Calu3 (cell line): ENCODE results near the gene RABEPK. TPM values are rescaled to one million over a fixed set of nuclear protein-coding genes. Genes with fewer than 3 reads are reported as not detected.
A peak's percentile ranks its signal among the peaks of the same experiment; 100 is the strongest.

ENCODE experiments used
- BruUV-seq: library from RNA; stranded (reverse); fragments of 400-500 nt; replicated peaks from 2 replicates; lab custom pipeline; 2021; lab: Mats Ljungman, UMichigan
- CTCF ChIA-PET: fragments of 300-600 bp; sonication (Branson Sonifier 250); formaldehyde crosslinking; loops from one replicate; lab custom pipeline; 2022; ENCODE audit warnings: antibody characterized with exemption; lab: Charles Lee
- DNase-seq: peaks from one replicate; pipeline ENCODE4 v3.0.0; 2022
- H3K27ac Mint-ChIP-seq: one replicate; pipeline ENCODE4 v1.8.0; 2022; ENCODE audit warnings: mixed read lengths; ENCODE audit not compliant: unreplicated experiment
- H3K27me3 Mint-ChIP-seq: one replicate; pipeline ENCODE4 v1.8.0; 2022; ENCODE audit warnings: mixed read lengths; ENCODE audit not compliant: unreplicated experiment
- H3K36me3 Mint-ChIP-seq: one replicate; pipeline ENCODE4 v1.8.0; 2022; ENCODE audit warnings: mild to moderate bottlenecking, moderate library complexity, mixed read lengths; ENCODE audit not compliant: insufficient read depth, unreplicated experiment
- H3K4me1 Mint-ChIP-seq: one replicate; pipeline ENCODE4 v1.8.0; 2022; ENCODE audit warnings: mild to moderate bottlenecking, low read depth, mixed read lengths; ENCODE audit not compliant: unreplicated experiment
- H3K4me3 Mint-ChIP-seq: one replicate; pipeline ENCODE4 v1.8.0; 2022; ENCODE audit warnings: mild to moderate bottlenecking, low read depth, moderate library complexity, mixed read lengths; ENCODE audit not compliant: unreplicated experiment
- H3K9me3 Mint-ChIP-seq: one replicate; pipeline ENCODE4 v1.8.0; 2022; ENCODE audit warnings: low read depth, mixed read lengths; ENCODE audit not compliant: unreplicated experiment
- CTCF ChIP-seq: fragments of 200-600 bp; IDR thresholded peaks from one replicate; pipeline ENCODE4 v1.8.0; 2022; ENCODE audit warnings: antibody characterized with exemption; ENCODE audit not compliant: unreplicated experiment
- intact Hi-C: fragments of 100-400 bp; cut with micrococcal nuclease; formaldehyde crosslinking; loops from one replicate; pipeline ENCODE4 v1.10.0; 2022; ENCODE audit not compliant: unreplicated experiment
- total RNA-seq: library from RNA; stranded (reverse); gene quantifications from 2 replicates; pipeline ENCODE4 v1.2.3, GENCODE V29; 2022

The RABEPK gene
- total RNA-seq, 1 experiment from 2014 or later: 12.7 TPM

- no TSS peak for BruUV-seq
- Mint-ChIP-seq H3K4me3 (no peak overlapping the region), H3K27me3 (no peaks in the 10 kb centered on the region), H3K27ac (peak overlapping the region; percentile 36), H3K4me1 (peaks cover 11% of the 10 kb centered on the region), H3K36me3 (peaks cover 7% of the 10 kb centered on the region), H3K9me3 (no peaks in the 10 kb centered on the region)
- DNase-seq: no peak
- intact Hi-C loops: no loop called here
- TF ChIP-seq CTCF: no peak
- CTCF ChIA-PET: no interaction called here
Observed at GRCh38 chr9:125277411-125277810, 77.1 kb downstream of the RABEPK start.

- CTCF ChIA-PET: interaction anchor here (0.5 to 0.7 kb wide), 2 partner anchors 12 to 108 kb away, joined by 3 to 4 read pairs; no protein-coding TSS in a partner anchor
- no peak for TF ChIP-seq CTCF
- intact Hi-C loops: no loop called here
Observed at GRCh38 chr9:125280945-125281344, 80.6 kb downstream of the RABEPK start.

More at GRCh38 chr9:125280945-125281344, 80.6 kb downstream of the RABEPK start:
- no peak overlapping the region for H3K27ac Mint-ChIP-seq
- no peaks in the 10 kb centered on the region for H3K9me3 Mint-ChIP-seq
- no peaks in the 10 kb centered on the region for H3K4me1 Mint-ChIP-seq
- H3K27me3 Mint-ChIP-seq: no peaks in the 10 kb centered on the region
- BruUV-seq: no TSS peak
- no peak for DNase-seq
- no peaks in the 10 kb centered on the region for H3K36me3 Mint-ChIP-seq
- H3K4me3 Mint-ChIP-seq: no peak overlapping the region

Other genes with a start within 250 kb of the RABEPK start
- gene SCAI, start 57.0 kb upstream of the RABEPK start, total RNA-seq: 6.4 and 7.0 TPM in 2 replicates
- 22.7 and 24.7 TPM in 2 replicates for gene PPP6C, start 10.7 kb upstream of the RABEPK start, total RNA-seq
- 256 and 259 TPM in 2 replicates for gene HSPA5, start 40.8 kb downstream of the RABEPK start, total RNA-seq
- 28.7 and 32.6 TPM in 2 replicates for gene GAPVD1, start 61.3 kb downstream of the RABEPK start, total RNA-seq